Measurements from ENCODE around the gene KIF19.

The KIF19 gene

GRCh38 chr17:74362810-74363498, 36.9 kb downstream of the KIF19 start:
- WGBS, 2 donors (ENCODE audit: extremely low coverage in 2 of 2, insufficient read length in 2 of 2, insufficient replicate concordance in 1 of 2), result no CpG with 5 or more reads among the region's 14 CpGs
- peak overlapping the region; percentile 98 for H3K27ac ChIP-seq (replicated peaks; ENCODE audit: low read length)
- peaks cover 2% of the 10 kb centered on the region for H3K79me1 ChIP-seq (ENCODE audit: low read depth, low read length)
- peak overlapping the region; percentile 99 for H3K18ac ChIP-seq (ENCODE audit: low read length)
- peak overlapping the region; percentile 99 for H2BK5ac ChIP-seq (ENCODE audit: low read length)
- H3K4me3 ChIP-seq (ENCODE audit: low read length in 2 of 2), result no peak overlapping the region
- peak overlapping the region; percentile 91 for H2AFZ ChIP-seq (ENCODE audit: low read length)
- H3K27me3 ChIP-seq (ENCODE audit: control insufficient read depth in 3 of 3, insufficient read depth in 3 of 3, low read depth in 1 of 3, low read length in 3 of 3), result no peaks in the 10 kb centered on the region
- no peak overlapping the region for H3K4me2 ChIP-seq (ENCODE audit: insufficient read depth, low read length, poor library complexity, severe bottlenecking)
- H3K14ac ChIP-seq (ENCODE audit: low read length), result peak overlapping the region; percentile 73
- H3K9me3 ChIP-seq (replicated peaks in 1 of 2; ENCODE audit: control insufficient read depth in 2 of 2, insufficient read depth in 1 of 2, low read depth in 1 of 2, low read length in 2 of 2), result no peaks in the 10 kb centered on the region
- peak overlapping the region; percentile 98 for H4K91ac ChIP-seq (ENCODE audit: low read depth, low read length, poor library complexity)
- H2BK12ac ChIP-seq (ENCODE audit: low read length), result peak overlapping the region; percentile 97
- no peak overlapping the region for H4K8ac ChIP-seq (ENCODE audit: low read depth, low read length)
- H2BK120ac ChIP-seq (ENCODE audit: low read depth, low read length), result peak overlapping the region; percentile 89
- no peak overlapping the region for H3K9ac ChIP-seq (ENCODE audit: low read depth, low read length, poor library complexity)
- H3K4me1 ChIP-seq (ENCODE audit: control insufficient read depth in 2 of 2, insufficient read depth in 1 of 2, low read depth in 1 of 2, low read length in 2 of 2), result peaks cover 18 to 33% of the 10 kb centered on the region in 2 donors
- H2BK15ac ChIP-seq (ENCODE audit: low read length), result peak overlapping the region; percentile 90
- H3K23ac ChIP-seq (ENCODE audit: low read depth, low read length, poor library complexity), result peak overlapping the region; percentile 13
- H3K36me3 ChIP-seq (replicated peaks in 1 of 2; ENCODE audit: control insufficient read depth in 2 of 2, insufficient read depth in 2 of 2, low read length in 2 of 2), result peaks cover 2 to 5% of the 10 kb centered on the region in 2 donors
- peak overlapping the region; percentile 99 for H2AK5ac ChIP-seq (ENCODE audit: low read depth, low read length)
- peak overlapping the region; percentile 54 for H3K4ac ChIP-seq (ENCODE audit: low read length)
- DNase-seq (ENCODE audit: low spot score), result no peak

DNA sequence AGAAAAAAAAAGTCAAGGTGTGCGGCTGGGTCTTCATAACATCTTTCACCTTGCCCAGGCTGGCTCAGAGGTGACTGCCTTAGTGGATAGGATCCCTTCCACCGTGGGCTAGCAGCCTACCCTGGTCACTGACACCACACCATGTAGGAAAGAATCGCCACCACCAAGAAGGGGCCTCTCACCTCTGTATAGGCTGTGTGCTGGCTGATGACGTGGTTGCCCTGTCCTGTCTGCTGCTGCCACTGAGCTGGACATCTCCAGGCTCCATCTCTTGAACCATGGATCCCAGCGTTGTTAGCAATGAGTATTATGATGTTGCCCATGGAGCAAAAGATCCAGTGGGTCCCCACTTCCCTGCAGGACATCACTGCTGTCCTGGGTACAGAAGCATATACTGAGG, 41.2 kb downstream of the KIF19 start, which contains the start of gene GPR142:
TSS of gene GPR142 (plus strand) at position 301 of the 400 bp plus-strand sequence. CDS start 2,035 bp downstream, outside the sequence.
- no peak within 1 kb of the TSS for H3K4ac ChIP-seq (ENCODE audit: low read length)
- H4K91ac ChIP-seq (ENCODE audit: low read depth, low read length, poor library complexity), result peak within 1 kb of the TSS; percentile 65
- peak within 1 kb of the TSS; percentile 82 for H2BK15ac ChIP-seq (ENCODE audit: low read length)
- no peak within 1 kb of the TSS for H4K8ac ChIP-seq (ENCODE audit: low read depth, low read length)
- H2AK5ac ChIP-seq (ENCODE audit: low read depth, low read length), result peak within 1 kb of the TSS; percentile 98
- no peaks in the 10 kb centered on the region for H3K36me3 ChIP-seq (replicated peaks in 1 of 2; ENCODE audit: control insufficient read depth in 2 of 2, insufficient read depth in 2 of 2, low read length in 2 of 2)
- H3K4me3 ChIP-seq (ENCODE audit: low read length in 2 of 2), result no peak within 1 kb of the TSS
- H3K27me3 ChIP-seq (ENCODE audit: control insufficient read depth in 3 of 3, insufficient read depth in 3 of 3, low read depth in 1 of 3, low read length in 3 of 3), result peaks cover 0 to 5% (median 0%) of the 10 kb centered on the region in 3 experiments
- peak within 1 kb of the TSS; percentile 77 for H2BK12ac ChIP-seq (ENCODE audit: low read length)
- H3K9me3 ChIP-seq (replicated peaks in 1 of 2; ENCODE audit: control insufficient read depth in 2 of 2, insufficient read depth in 1 of 2, low read depth in 1 of 2, low read length in 2 of 2), result peaks cover 0 to 2% of the 10 kb centered on the region in 2 donors
- peak within 1 kb of the TSS; percentile 59 for H2BK5ac ChIP-seq (ENCODE audit: low read length)
- H2AFZ ChIP-seq (ENCODE audit: low read length), result peak within 1 kb of the TSS; percentile 43
- H3K14ac ChIP-seq (ENCODE audit: low read length), result no peak within 1 kb of the TSS
- H3K4me1 ChIP-seq (ENCODE audit: control insufficient read depth in 2 of 2, insufficient read depth in 1 of 2, low read depth in 1 of 2, low read length in 2 of 2), result peaks cover 16 to 28% of the 10 kb centered on the region in 2 donors
- no peak within 1 kb of the TSS for H3K4me2 ChIP-seq (ENCODE audit: insufficient read depth, low read length, poor library complexity, severe bottlenecking)
- no peak for DNase-seq (ENCODE audit: low spot score)
- peak within 1 kb of the TSS; percentile 76 for H3K18ac ChIP-seq (ENCODE audit: low read length)
- peak within 1 kb of the TSS; percentile 20 for H3K23ac ChIP-seq (ENCODE audit: low read depth, low read length, poor library complexity)
- no CpG with 5 or more reads among the region's 5 CpGs for WGBS, 2 donors (ENCODE audit: extremely low coverage in 2 of 2, insufficient read length in 2 of 2, insufficient replicate concordance in 1 of 2)
- no peak within 1 kb of the TSS for H3K9ac ChIP-seq (ENCODE audit: low read depth, low read length, poor library complexity)
- H3K79me1 ChIP-seq (ENCODE audit: low read depth, low read length), result no peaks in the 10 kb centered on the region
- H2BK120ac ChIP-seq (ENCODE audit: low read depth, low read length), result peak within 1 kb of the TSS; percentile 39
- no peak within 1 kb of the TSS for H3K27ac ChIP-seq (replicated peaks; ENCODE audit: low read length)

DNA sequence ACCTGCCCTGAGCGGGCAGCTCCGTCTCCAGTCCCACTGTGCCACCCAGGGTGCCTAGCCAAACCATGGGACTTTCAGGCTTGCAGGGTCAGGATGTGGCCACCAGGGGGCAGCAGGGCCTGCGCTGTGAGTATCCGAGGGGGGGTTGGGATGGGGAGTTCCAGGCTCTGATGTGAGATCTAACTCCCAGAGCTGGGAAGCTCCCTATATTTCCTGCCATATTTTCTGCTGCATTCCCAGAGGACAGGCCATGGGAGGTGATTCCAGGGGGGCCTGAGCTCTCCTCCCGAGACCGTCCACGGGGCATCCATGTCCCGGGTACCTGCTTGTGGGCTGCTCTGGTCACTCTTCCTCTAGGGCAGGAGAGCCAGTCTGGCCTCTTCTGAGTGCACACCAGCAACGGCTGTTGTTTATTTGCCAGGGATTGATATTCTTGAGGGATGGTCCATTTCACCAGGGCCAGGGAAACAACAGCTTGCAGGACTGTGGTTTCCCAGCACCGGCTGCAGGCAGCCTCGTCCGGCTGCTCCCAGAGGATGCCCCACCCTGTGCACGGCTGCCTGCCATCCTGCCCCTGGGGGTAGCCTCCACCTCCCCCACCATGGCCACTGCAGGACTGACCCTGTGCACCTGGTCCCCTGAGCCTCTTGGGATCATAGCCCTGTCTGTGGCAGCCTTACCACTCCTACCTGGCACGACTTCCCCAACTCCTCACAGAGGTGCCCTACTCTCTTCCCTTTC, 42.5 kb downstream of the KIF19 start:
- H4K91ac ChIP-seq (ENCODE audit: low read depth, low read length, poor library complexity), result peak overlapping the region; percentile 25
- no CpG with 5 or more reads among the region's 14 CpGs for WGBS, 2 donors (ENCODE audit: extremely low coverage in 2 of 2, insufficient read length in 2 of 2, insufficient replicate concordance in 1 of 2)
- H2BK120ac ChIP-seq (ENCODE audit: low read depth, low read length), result peak overlapping the region; percentile 39

GRCh38 chr17:74369221-74369620, 43.2 kb downstream of the KIF19 start:
- Histone ChIP-seq H2BK15ac (ENCODE audit: low read length) (peak overlapping the region; percentile 87), H3K79me1 (ENCODE audit: low read depth, low read length) (no peaks in the 10 kb centered on the region), H2BK5ac (ENCODE audit: low read length) (peak overlapping the region; percentile 59), H2BK120ac (ENCODE audit: low read depth, low read length) (peak overlapping the region; percentile 25), H3K36me3 (replicated peaks in 1 of 2; ENCODE audit: control insufficient read depth in 2 of 2, insufficient read depth in 2 of 2, low read length in 2 of 2) (no peaks in the 10 kb centered on the region), H4K8ac (ENCODE audit: low read depth, low read length) (no peak overlapping the region), H3K4me3 (ENCODE audit: low read length in 2 of 2) (no peak overlapping the region), H4K91ac (ENCODE audit: low read depth, low read length, poor library complexity) (peak overlapping the region; percentile 49), H3K27ac (replicated peaks; ENCODE audit: low read length) (no peak overlapping the region), H2BK12ac (ENCODE audit: low read length) (peak overlapping the region; percentile 18), H3K4ac (ENCODE audit: low read length) (no peak overlapping the region), H2AFZ (ENCODE audit: low read length) (peak overlapping the region; percentile 43), H3K9me3 (replicated peaks in 1 of 2; ENCODE audit: control insufficient read depth in 2 of 2, insufficient read depth in 1 of 2, low read depth in 1 of 2, low read length in 2 of 2) (peaks cover 0 to 4% of the 10 kb centered on the region in 2 donors), H3K4me1 (ENCODE audit: control insufficient read depth in 2 of 2, insufficient read depth in 1 of 2, low read depth in 1 of 2, low read length in 2 of 2) (peaks cover 9 to 24% of the 10 kb centered on the region in 2 donors), H3K14ac (ENCODE audit: low read length) (no peak overlapping the region), H2AK5ac (ENCODE audit: low read depth, low read length) (peak overlapping the region; percentile 98), H3K9ac (ENCODE audit: low read depth, low read length, poor library complexity) (peak overlapping the region; percentile 47), H3K18ac (ENCODE audit: low read length) (peak overlapping the region; percentile 90), H3K27me3 (ENCODE audit: control insufficient read depth in 3 of 3, insufficient read depth in 3 of 3, low read depth in 1 of 3, low read length in 3 of 3) (peaks cover 0 to 5% (median 0%) of the 10 kb centered on the region in 3 experiments), H3K23ac (ENCODE audit: low read depth, low read length, poor library complexity) (peak overlapping the region; percentile 57), H3K4me2 (ENCODE audit: insufficient read depth, low read length, poor library complexity, severe bottlenecking) (no peak overlapping the region)
- DNase-seq (ENCODE audit: low spot score), result no peak
- WGBS, 2 donors (ENCODE audit: extremely low coverage in 2 of 2, insufficient read length in 2 of 2, insufficient replicate concordance in 1 of 2), result no CpG with 5 or more reads among the region's 10 CpGs

More for the DNA sequence above, 42.5 kb downstream of the KIF19 start:
- Histone ChIP-seq H2AK5ac (ENCODE audit: low read depth, low read length) (peak overlapping the region; percentile 98), H2BK12ac (ENCODE audit: low read length) (peak overlapping the region; percentile 77), H3K18ac (ENCODE audit: low read length) (peak overlapping the region; percentile 90), H2BK15ac (ENCODE audit: low read length) (peak overlapping the region; percentile 87), H3K4ac (ENCODE audit: low read length) (peak overlapping the region; percentile 42), H3K4me3 (ENCODE audit: low read length in 2 of 2) (peak overlapping the region in 1 of 2 donors; percentile 1), H3K79me1 (ENCODE audit: low read depth, low read length) (no peaks in the 10 kb centered on the region), H3K27me3 (ENCODE audit: control insufficient read depth in 3 of 3, insufficient read depth in 3 of 3, low read depth in 1 of 3, low read length in 3 of 3) (peaks cover 0 to 5% (median 0%) of the 10 kb centered on the region in 3 experiments), H2BK5ac (ENCODE audit: low read length) (peak overlapping the region; percentile 59), H2AFZ (ENCODE audit: low read length) (peak overlapping the region; percentile 43), H3K14ac (ENCODE audit: low read length) (peak overlapping the region; percentile 86), H3K27ac (replicated peaks; ENCODE audit: low read length) (no peak overlapping the region), H3K9me3 (replicated peaks in 1 of 2; ENCODE audit: control insufficient read depth in 2 of 2, insufficient read depth in 1 of 2, low read depth in 1 of 2, low read length in 2 of 2) (peaks cover 0 to 4% of the 10 kb centered on the region in 2 donors), H3K9ac (ENCODE audit: low read depth, low read length, poor library complexity) (peak overlapping the region; percentile 47), H3K4me1 (ENCODE audit: control insufficient read depth in 2 of 2, insufficient read depth in 1 of 2, low read depth in 1 of 2, low read length in 2 of 2) (peaks cover 9 to 18% of the 10 kb centered on the region in 2 donors), H4K8ac (ENCODE audit: low read depth, low read length) (peak overlapping the region; percentile 29), H3K36me3 (replicated peaks in 1 of 2; ENCODE audit: control insufficient read depth in 2 of 2, insufficient read depth in 2 of 2, low read length in 2 of 2) (no peaks in the 10 kb centered on the region), H3K4me2 (ENCODE audit: insufficient read depth, low read length, poor library complexity, severe bottlenecking) (no peak overlapping the region), H3K23ac (ENCODE audit: low read depth, low read length, poor library complexity) (peak overlapping the region; percentile 57)
- peak; percentile 60 for DNase-seq (ENCODE audit: low spot score)
